ENCODE results near the gene MEX3D.

The MEX3D gene

DNA sequence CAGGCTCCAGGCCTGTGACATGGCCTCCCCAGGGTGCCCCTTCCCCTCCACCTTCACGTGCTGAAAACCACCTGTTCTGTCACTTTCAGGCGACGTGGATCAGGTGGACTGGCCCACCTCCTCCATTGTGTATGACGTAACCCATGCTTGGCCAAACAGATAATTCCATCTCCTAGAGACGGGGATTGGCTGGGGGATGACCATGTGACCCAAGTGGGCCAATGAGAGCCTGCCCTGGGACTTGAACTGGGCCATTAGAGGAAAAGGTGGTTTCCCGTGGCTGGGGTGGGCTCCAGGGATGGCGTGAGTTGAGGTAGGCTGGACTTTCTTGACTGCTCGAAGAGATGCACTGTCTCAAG is 51.8 kb downstream of the MEX3D start:
- H3K9ac ChIP-seq (ENCODE audit: low read depth, low read length, poor library complexity, severe bottlenecking) = no peak overlapping the region
- H2AFZ ChIP-seq (ENCODE audit: low read length) = no peak overlapping the region
- H3K27me3 ChIP-seq (ENCODE audit: insufficient read depth, low read length, poor library complexity, severe bottlenecking) = no peaks in the 10 kb centered on the region
- no peak overlapping the region for H3K4me2 ChIP-seq (ENCODE audit: low read depth, low read length, poor library complexity, severe bottlenecking)
- no peaks in the 10 kb centered on the region for H3K9me3 ChIP-seq (ENCODE audit: insufficient read depth, low read depth, low read length)
- H3K4me3 ChIP-seq (ENCODE audit: low read length, poor library complexity, severe bottlenecking) = no peak overlapping the region
- H3K79me2 ChIP-seq (ENCODE audit: insufficient read depth, low read length) = no peaks in the 10 kb centered on the region
- H3K36me3 ChIP-seq (ENCODE audit: insufficient read depth, low read length) = no peaks in the 10 kb centered on the region
- no peaks in the 10 kb centered on the region for H4K20me1 ChIP-seq (ENCODE audit: insufficient read depth, low read length, poor library complexity, severe bottlenecking)
- H3K9me2 ChIP-seq (replicated peaks; ENCODE audit: low read depth, low read length) = no peaks in the 10 kb centered on the region
- no peaks in the 10 kb centered on the region for H3K4me1 ChIP-seq (ENCODE audit: insufficient read depth, low read length, poor library complexity, severe bottlenecking)
- H3F3A ChIP-seq (ENCODE audit: low read depth) = no peaks in the 10 kb centered on the region
- no peak for TF ChIP-seq EZH2phosphoT487 (IDR thresholded peaks at IDR 0.05; ENCODE audit: borderline replicate concordance)
- TF ChIP-seq, protein P1, sequence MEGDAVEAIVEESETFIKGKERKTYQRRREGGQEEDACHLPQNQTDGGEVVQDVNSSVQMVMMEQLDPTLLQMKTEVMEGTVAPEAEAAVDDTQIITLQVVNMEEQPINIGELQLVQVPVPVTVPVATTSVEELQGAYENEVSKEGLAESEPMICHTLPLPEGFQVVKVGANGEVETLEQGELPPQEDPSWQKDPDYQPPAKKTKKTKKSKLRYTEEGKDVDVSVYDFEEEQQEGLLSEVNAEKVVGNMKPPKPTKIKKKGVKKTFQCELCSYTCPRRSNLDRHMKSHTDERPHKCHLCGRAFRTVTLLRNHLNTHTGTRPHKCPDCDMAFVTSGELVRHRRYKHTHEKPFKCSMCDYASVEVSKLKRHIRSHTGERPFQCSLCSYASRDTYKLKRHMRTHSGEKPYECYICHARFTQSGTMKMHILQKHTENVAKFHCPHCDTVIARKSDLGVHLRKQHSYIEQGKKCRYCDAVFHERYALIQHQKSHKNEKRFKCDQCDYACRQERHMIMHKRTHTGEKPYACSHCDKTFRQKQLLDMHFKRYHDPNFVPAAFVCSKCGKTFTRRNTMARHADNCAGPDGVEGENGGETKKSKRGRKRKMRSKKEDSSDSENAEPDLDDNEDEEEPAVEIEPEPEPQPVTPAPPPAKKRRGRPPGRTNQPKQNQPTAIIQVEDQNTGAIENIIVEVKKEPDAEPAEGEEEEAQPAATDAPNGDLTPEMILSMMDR (conservative IDR thresholded peaks at IDR 0.05; ENCODE audit: low read length) = no peak

DNA sequence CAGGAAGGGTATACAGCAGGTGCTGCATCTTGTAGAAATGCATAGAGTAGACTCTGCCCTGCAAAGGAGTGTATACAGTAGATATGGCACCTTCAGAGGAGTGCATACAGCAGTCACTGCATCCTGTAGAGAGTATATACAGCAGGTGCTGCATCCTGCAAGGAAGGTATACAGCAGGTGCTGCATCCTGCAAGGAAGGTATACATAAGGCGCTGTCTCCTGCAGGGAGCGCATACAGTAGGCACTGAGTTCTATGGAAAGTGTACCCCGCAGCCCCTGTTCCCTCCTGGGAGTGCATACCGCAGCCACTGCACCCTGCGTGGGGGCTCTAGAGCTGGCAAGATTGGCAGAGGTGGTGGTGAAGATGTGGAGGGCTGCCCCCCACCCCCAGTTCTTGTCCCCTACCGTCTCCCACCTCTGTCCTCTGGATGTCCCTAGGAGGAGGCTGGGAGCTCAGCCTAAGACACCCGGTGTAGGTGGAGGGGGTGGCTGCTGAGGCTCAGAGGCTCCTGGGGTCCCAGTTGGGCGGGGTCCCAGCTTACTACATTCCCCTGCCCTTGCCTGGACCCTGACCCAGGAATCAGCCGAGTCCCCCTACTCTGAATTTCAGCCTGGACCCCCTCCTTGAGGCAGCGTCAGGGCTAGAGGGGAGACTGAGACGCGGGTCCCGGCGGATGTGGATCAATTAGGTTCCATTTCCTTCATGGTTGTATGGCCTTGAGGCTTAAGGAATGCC is 53.0 kb downstream of the MEX3D start:
- Histone ChIP-seq H3K9ac (ENCODE audit: low read depth, low read length, poor library complexity, severe bottlenecking) (no peak overlapping the region), H3K4me2 (ENCODE audit: low read depth, low read length, poor library complexity, severe bottlenecking) (no peak overlapping the region), H3K79me2 (ENCODE audit: insufficient read depth, low read length) (no peaks in the 10 kb centered on the region), H3K4me3 (ENCODE audit: low read length, poor library complexity, severe bottlenecking) (no peak overlapping the region), H3K9me2 (replicated peaks; ENCODE audit: low read depth, low read length) (no peaks in the 10 kb centered on the region), H4K20me1 (ENCODE audit: insufficient read depth, low read length, poor library complexity, severe bottlenecking) (no peaks in the 10 kb centered on the region), H2AFZ (ENCODE audit: low read length) (no peak overlapping the region), H3K27me3 (ENCODE audit: insufficient read depth, low read length, poor library complexity, severe bottlenecking) (no peaks in the 10 kb centered on the region), H3F3A (ENCODE audit: low read depth) (no peaks in the 10 kb centered on the region), H3K9me3 (ENCODE audit: insufficient read depth, low read depth, low read length) (no peaks in the 10 kb centered on the region), H3K36me3 (ENCODE audit: insufficient read depth, low read length) (no peaks in the 10 kb centered on the region), H3K4me1 (ENCODE audit: insufficient read depth, low read length, poor library complexity, severe bottlenecking) (no peaks in the 10 kb centered on the region)
- TF ChIP-seq, protein P1 (conservative IDR thresholded peaks at IDR 0.05; ENCODE audit: low read length) = no peak
- TF ChIP-seq EZH2phosphoT487 (IDR thresholded peaks at IDR 0.05; ENCODE audit: borderline replicate concordance) = no peak

DNA sequence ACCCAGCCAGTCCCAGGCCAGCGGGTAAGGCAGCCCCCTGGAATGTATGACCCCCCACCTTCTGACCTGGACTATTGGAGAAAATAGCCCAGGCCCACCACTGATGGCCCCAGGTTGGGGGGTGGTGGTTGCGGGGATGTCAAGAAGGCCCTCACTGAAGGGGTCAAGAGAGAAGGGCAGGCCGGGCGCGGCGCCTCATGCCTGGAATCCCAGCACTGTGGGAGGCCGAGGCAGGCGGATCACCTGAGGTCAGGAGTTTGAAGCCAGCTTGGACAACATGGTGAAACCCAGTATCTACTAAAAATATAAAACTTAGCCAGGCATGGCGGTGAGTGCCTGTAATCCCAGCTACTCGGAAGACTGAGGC is 53.8 kb downstream of the MEX3D start:
- no peak for TF ChIP-seq EZH2phosphoT487 (IDR thresholded peaks at IDR 0.05; ENCODE audit: borderline replicate concordance)
- TF ChIP-seq, protein P1 (conservative IDR thresholded peaks at IDR 0.05; ENCODE audit: low read length) = no peak
- no peak overlapping the region for H3K4me3 ChIP-seq (ENCODE audit: low read length, poor library complexity, severe bottlenecking)
- H2AFZ ChIP-seq (ENCODE audit: low read length) = no peak overlapping the region
- no peak overlapping the region for H3K4me2 ChIP-seq (ENCODE audit: low read depth, low read length, poor library complexity, severe bottlenecking)
- H3K36me3 ChIP-seq (ENCODE audit: insufficient read depth, low read length) = no peaks in the 10 kb centered on the region
- H3K27me3 ChIP-seq (ENCODE audit: insufficient read depth, low read length, poor library complexity, severe bottlenecking) = no peaks in the 10 kb centered on the region
- no peaks in the 10 kb centered on the region for H4K20me1 ChIP-seq (ENCODE audit: insufficient read depth, low read length, poor library complexity, severe bottlenecking)
- no peaks in the 10 kb centered on the region for H3K4me1 ChIP-seq (ENCODE audit: insufficient read depth, low read length, poor library complexity, severe bottlenecking)
- H3K9me3 ChIP-seq (ENCODE audit: insufficient read depth, low read depth, low read length) = no peaks in the 10 kb centered on the region
- no peak overlapping the region for H3K9ac ChIP-seq (ENCODE audit: low read depth, low read length, poor library complexity, severe bottlenecking)
- H3K79me2 ChIP-seq (ENCODE audit: insufficient read depth, low read length) = no peaks in the 10 kb centered on the region
- H3K9me2 ChIP-seq (replicated peaks; ENCODE audit: low read depth, low read length) = no peaks in the 10 kb centered on the region
- H3F3A ChIP-seq (ENCODE audit: low read depth) = no peaks in the 10 kb centered on the region

All from Loucy (cell line).